NCI-H2171 (cell line): ENCODE measurements around the gene SNRPA1.

Source experiments
- DNase-seq: peaks from one replicate; lab custom pipeline; 2025; lab: John Stamatoyannopoulos, UW

The SNRPA1 gene

GRCh38 chr15:101258238-101259144 lies 36.6 kb downstream of the SNRPA1 start:
- peak; percentile 67 for DNase-seq

DNA sequence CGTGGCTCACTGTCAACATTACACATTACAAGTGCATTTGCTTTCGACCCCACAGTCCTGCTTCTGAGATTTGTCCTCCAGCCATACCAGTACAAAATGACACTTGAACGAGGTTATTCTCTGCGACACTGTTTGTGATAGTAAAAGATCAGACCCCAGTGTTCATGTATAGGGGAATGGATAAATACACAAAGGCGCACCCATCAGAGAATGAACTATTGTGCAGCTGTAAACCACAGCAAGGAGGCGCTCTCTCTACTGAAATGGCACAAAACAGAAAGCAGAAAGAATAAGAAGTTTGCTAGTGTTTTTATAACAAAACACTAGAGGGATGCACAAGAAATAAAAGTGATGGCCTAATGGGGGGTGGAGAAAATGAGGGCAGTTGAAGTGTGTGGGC lies 38.3 kb downstream of the SNRPA1 start:
- DNase-seq: no peak

DNA sequence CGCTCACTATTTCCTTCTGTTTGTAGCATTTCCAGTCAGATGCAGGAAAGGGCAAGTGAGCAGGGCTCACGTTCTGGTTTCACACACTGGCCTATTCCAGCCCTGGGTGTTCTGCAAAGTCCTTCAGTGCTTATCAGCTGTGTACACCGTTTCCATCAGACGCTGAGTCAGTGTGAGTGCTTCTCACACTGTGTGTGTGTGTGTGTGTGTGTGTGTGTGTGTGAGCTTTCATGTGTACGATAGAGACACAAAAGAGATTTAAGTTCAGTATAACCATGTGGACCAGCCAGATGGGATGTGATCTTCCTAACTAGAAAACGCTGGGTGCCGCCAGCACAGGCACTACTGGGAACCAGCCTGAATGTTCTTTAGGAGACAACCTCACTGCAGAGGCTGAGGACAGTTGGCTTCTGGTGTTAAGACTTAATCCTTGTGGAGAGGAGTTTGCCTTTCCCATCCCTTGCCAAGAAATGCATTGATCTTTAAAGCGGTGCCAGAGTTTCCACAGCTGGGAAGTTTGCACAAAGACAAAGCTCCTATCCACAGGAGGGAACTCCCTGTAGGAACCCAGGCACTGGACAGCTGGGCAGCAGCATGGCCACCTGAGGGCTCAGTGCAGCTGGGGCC lies 39.3 kb downstream of the SNRPA1 start:
- DNase-seq: peak; percentile 7

- DNase-seq: peak; percentile 21
These were observed 40.0 kb downstream of the SNRPA1 start for GRCh38 chr15:101255051-101255395.

- no peak for DNase-seq
These were observed 40.6 kb downstream of the SNRPA1 start for GRCh38 chr15:101254157-101255050.

DNA sequence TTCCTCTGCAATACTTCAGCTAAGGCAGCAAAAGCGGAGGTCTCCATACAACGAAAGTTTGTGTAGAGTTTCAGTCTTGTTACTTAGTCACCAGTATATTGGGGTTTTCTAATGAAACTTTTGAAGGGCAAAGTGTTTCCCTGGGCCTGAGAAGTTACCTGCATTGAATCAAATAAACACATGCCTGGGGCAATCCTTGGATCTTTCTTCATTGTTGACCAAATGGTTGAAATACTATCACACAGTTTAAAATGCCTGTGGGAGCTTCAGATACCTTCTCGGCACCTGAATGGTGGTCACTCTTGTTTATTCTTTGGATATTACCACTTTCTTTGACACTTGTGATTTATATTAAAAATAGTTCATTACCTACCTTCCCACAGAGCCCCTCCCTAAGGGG lies 42.2 kb downstream of the SNRPA1 start:
- DNase-seq: no peak

DNA sequence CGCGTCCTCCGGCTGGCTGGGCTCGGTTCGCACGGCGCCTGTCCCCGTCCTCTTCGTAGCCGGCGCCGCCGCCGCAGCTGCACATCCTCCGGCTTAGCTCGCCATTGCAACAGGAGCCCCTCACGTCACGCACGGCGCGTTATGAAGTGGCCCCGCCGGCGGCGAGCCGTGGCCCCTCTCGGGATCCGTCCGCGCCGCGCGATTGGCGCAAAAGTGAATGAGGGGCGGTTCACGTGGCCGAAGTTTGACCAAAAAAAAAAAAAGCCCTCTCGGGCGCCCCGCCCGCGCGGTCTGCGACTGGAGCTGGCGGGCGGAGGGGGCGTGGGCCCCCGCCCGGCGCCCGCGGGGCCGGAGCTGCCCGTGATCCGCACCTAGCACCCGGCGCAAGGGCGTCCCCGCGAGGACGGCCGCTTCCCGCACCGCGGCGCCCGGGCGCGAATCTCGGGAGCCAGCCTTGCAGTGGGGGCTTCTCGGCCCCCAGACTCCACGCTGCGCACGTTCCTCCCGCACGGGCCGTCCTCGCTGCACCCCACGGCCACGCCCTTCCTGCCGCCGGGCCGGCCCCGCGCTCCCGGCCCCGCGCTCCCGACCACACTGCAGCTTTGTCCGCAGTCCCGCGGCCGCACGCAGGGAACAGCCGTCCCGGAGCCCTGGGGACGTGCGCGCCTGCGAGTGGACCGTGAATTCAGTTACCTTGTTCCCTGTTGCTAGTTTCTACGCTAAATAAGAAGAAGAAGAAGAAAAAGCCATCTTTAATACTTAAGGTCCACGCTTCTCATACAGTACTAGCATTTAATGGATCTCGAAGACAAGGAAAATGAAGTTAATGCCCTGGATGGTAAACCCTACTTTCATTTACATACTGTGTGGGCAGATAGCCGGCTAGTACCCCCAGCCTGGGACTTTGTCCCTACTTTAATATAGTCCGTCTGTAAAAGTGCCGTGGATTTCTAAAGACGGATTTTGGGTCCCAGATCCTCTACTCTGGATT lies 42.9 kb downstream of the SNRPA1 start, which contains the start of gene CHSY1:
Gene CHSY1 (minus strand): TSS at position 219 of the 991 bp plus-strand sequence. CDS start 592 bp downstream, outside the sequence.
- peak; percentile 60 for DNase-seq

DNA sequence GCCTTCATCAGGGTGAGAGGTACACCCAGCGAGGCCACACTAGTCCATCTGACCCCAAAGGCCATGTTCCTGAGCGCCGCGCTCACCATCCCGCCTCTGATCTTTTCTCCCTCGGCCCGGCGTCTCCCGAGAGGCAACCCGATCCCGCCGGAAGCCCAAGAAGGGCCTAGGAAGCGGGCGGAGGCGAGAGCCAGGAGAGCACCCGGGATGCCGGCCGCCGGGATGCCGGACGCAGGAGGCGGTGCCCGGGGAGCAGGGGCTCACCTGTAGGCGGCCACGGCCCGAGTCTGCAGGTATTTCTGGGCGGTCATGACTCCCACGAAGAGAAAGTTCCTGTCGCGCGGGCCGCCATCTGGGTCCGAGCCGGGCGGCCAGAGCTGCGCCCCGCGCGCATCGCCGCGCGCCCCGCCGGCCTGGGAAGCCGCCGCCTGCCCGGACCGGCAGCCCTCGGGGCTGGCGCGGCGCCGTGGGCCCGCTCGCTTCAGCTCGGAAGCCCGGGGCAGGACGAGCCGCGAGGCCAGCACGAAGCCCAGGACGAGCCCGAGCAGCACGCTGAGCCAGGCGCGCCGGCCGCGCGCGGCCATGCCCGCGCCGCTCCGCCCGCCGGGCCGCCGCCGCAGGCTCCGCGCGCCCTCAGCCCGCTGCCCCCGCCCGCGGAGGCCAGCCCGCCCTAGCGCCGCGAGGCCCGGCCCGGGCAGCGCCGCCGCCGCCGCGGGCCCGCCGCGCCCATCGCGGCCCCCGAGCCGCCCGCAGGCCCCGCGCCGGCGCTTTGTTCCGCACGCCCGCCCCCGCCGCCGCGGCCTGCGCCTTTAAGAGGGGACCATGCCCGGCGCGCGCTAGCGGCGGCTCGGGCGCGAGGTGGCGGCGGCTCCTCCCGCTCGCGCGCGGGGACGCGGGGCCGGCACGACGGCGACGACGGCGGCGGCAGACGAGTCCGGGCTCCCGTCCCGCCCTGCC lies 43.9 kb downstream of the SNRPA1 start:
- DNase-seq: peak; percentile 32

DNA sequence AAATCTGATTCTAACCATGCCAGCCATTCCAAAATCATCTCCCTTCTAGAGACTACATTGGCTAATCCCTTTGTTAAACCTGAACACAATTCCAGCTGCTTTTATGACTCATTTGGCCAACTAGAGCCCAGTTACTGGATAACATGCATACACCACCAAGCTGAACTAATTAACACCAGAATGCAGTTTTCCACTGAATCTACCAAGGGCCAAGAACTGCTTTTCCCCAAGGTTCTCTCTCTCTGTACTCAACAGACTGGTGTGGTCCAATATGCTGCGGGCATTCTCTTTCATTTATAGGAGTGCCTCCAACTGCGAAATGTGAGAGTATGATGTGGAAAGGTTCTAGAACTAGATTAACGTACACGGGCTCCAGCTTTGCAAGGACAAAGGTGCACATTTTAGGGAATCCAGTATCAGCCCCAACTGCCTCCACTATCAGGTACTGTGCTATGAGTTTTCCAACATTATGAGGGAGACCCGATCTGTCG lies 44.7 kb downstream of the SNRPA1 start:
- DNase-seq: no peak

DNA sequence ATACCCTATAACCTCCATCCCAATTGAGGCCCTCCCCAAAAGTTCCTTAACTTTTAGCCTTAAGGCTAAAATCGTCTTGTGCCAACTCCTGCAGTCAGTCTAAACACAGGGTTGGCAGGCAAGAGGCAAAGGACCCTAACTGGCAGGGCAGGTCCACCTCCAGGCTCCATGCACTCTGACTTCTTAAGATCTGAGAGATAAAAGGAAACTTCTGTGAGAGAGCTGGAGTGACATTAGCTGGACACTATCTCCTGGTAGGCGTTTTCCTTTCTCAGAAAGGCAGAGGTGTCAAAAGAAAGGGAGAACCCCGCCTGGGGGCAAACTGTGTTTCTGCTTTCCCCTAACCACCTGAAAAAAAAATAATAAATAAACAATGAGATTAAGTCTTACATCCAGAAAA lies 46.8 kb downstream of the SNRPA1 start:
- no peak for DNase-seq

DNA sequence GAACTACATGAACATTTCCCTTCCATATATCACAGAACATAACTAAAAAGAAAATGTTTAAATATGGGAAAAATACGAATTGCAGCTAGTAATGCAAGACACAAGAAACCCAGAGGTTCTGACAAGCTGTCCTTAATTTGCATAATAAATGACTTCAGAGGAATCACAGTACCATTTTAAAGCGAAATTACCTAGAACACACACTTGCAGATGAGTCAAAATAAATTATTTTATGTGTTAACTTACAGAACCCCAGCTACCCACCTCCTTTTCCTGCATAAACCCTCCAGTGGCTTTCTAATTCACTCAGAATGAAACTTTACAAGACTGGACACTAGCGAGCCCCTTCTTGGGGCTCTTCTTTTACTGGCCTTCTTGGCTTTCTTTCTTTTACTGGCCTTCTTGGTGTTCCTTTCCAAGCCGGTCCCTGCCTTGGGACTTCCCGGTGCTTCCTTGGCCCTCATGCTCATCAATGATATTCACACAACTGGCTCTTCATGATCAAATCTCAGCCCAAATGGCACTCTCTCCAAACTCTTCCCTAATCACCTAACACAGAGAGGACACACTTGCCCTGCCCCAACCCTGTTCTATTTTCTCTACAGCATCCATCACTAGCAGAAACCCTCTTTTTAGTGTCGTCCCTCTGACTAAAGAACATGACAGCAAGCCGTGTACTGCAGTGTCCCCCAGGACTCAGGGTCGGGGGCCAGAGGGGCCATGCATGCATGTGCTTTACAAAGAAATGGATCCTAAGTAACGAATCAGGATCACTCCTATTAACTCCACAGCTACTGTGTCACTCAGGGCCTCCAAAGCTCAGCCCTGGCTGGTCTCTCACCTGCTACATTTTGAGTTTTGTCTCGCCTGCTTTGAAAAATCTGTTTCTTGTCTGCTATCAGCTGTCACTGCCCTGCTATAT lies 48.0 kb downstream of the SNRPA1 start:
- DNase-seq: no peak

DNA sequence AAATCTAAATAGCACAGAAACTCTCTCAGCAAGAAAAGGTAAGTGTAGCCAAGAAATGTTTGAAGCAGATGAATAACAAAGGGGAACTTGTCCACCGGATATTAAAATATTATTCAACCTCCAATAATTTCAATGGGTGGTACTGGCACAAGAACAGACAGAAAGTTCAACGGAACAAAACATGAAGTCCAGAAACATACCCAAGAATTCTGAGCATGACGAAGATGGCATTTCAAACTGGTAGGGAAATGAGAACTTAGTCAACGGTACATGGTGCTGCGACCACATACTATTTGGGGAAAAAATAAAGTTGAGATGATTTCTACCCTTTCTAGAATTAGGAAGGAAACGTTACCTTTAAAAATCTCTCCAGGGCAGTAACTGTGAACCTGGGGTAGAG lies 48.7 kb downstream of the SNRPA1 start:
- no peak for DNase-seq

DNA sequence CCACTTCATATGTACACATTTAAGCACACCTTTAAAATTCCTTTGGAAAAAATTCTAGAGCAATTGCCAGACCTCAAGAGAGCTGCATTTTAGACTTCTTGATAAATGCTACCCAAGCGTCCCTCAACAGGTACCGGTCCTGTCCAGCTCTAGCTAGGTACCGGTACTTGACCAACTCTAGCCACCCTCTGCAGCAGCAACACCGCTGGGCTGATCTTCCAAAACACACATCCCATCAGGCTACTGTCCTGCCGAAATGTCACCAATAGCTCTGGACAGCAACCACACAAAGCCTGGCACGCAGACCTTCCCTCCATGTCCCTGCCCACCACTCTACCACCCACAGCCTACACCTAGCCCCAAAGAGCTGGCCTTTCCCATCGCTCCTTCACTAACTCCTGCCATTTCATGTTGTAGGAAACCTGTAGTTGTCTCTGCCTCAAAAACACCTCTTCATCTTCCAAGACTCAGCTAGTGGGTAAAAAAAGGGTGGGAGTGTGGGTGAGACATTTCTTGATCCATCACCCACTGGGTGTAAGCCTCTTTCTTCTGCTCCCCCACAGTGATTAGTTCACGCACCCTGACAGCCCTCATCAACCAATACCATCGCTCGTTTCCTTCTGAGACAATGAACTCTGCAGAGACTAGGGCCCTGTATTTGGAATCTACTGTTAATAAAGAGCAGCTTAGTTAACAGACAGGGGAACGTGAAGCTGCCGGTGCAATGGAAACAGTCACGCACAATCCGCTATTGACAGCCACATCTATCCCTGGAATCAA lies 50.0 kb downstream of the SNRPA1 start:
- no peak for DNase-seq

- DNase-seq: no peak
These were observed 50.8 kb downstream of the SNRPA1 start for GRCh38 chr15:101244036-101244781.

DNA sequence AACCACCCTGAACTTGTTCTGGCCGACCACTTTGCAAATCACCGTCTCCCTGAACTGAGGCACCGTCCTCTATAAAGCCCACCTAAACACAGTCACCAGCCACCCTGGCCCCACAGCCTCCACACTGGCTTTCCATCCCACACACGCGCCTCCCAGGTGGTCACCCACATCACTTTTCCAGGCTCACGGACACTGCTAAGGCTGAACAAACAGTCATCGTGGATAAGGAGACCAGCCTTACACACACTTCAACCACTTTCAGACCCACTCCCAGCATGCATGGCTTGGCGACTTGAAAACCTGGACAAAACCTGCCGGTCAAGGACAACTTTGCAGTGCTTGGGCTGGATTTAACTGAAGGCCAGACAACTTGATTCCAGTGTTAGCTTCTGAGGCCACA lies 51.6 kb downstream of the SNRPA1 start:
- no peak for DNase-seq

DNA sequence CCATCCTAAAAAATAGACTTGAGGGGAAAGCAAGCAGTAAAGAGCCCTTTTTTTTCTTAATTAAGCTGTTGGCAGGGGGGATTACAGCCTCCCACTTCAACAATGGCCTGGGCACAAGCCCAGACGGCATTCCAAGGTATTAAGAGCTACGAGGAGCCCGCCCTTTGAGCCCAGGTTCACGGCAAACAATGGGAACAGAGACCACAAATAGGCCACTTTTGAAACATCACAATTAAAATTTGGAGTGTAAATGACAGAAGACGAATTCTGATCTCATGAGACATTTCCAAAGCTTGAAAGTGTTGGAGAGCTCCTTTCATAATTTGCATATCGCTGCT lies 52.1 kb downstream of the SNRPA1 start:
- no peak for DNase-seq
